WTC11 (cell line): ENCODE measurements around the gene HSPH1.

Source experiments
- TF ChIP-seq, protein P1 (sequence below): sonication (generic); formaldehyde crosslinking; IDR thresholded peaks from 2 replicates; pipeline ENCODE4 v1.8.1; 2022; ENCODE audit warnings: low read depth, missing genetic modification reagents, borderline replicate concordance
- TF ChIP-seq, protein P2 (sequence below): fragments of 200-600 bp; IDR thresholded peaks from 2 replicates; pipeline ENCODE4 v1.8.0; 2022; ENCODE audit warnings: antibody characterized with exemption
- TF ChIP-seq, protein P3 (sequence below): sonication (generic); formaldehyde crosslinking; IDR thresholded peaks from 2 replicates; pipeline ENCODE4 v1.8.1; 2023; ENCODE audit warnings: mild to moderate bottlenecking, missing genetic modification reagents

DNA sequence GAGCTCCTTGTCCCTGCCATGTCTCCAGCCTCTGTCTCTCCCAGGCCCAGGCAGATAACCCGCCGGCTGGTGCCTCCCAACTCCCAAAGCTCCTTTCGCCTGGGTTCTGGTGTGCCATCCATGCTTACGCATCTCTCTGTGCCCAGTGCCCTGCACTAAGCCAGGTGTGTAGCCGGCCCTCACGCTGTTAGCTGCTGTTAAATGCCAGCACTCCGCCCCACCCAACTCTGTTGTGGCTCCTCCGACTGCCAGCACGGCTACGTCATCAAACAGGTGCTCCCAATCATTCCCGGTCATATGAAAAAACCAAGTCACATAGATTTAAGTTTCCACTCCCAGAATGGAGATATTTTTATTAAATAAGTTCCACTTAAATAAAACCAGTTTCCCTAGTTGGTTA is 7.0 kb upstream of the HSPH1 start:
- TF ChIP-seq, protein P1, sequence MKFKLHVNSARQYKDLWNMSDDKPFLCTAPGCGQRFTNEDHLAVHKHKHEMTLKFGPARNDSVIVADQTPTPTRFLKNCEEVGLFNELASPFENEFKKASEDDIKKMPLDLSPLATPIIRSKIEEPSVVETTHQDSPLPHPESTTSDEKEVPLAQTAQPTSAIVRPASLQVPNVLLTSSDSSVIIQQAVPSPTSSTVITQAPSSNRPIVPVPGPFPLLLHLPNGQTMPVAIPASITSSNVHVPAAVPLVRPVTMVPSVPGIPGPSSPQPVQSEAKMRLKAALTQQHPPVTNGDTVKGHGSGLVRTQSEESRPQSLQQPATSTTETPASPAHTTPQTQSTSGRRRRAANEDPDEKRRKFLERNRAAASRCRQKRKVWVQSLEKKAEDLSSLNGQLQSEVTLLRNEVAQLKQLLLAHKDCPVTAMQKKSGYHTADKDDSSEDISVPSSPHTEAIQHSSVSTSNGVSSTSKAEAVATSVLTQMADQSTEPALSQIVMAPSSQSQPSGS (CRISPR knock-in tag) = no peak
- TF ChIP-seq, protein P2, sequence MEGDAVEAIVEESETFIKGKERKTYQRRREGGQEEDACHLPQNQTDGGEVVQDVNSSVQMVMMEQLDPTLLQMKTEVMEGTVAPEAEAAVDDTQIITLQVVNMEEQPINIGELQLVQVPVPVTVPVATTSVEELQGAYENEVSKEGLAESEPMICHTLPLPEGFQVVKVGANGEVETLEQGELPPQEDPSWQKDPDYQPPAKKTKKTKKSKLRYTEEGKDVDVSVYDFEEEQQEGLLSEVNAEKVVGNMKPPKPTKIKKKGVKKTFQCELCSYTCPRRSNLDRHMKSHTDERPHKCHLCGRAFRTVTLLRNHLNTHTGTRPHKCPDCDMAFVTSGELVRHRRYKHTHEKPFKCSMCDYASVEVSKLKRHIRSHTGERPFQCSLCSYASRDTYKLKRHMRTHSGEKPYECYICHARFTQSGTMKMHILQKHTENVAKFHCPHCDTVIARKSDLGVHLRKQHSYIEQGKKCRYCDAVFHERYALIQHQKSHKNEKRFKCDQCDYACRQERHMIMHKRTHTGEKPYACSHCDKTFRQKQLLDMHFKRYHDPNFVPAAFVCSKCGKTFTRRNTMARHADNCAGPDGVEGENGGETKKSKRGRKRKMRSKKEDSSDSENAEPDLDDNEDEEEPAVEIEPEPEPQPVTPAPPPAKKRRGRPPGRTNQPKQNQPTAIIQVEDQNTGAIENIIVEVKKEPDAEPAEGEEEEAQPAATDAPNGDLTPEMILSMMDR = no peak
- TF ChIP-seq, protein P3, sequence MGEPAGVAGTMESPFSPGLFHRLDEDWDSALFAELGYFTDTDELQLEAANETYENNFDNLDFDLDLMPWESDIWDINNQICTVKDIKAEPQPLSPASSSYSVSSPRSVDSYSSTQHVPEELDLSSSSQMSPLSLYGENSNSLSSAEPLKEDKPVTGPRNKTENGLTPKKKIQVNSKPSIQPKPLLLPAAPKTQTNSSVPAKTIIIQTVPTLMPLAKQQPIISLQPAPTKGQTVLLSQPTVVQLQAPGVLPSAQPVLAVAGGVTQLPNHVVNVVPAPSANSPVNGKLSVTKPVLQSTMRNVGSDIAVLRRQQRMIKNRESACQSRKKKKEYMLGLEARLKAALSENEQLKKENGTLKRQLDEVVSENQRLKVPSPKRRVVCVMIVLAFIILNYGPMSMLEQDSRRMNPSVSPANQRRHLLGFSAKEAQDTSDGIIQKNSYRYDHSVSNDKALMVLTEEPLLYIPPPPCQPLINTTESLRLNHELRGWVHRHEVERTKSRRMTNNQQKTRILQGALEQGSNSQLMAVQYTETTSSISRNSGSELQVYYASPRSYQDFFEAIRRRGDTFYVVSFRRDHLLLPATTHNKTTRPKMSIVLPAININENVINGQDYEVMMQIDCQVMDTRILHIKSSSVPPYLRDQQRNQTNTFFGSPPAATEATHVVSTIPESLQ = no peak
